UCSD-AML1 (cell line): Measurements from ENCODE around the gene IL17F.
"Not testable (repeated sequence)": the region's sequence is repeated elsewhere in the genome, so short reads cannot be mapped to it uniquely, and the experiment has no call there.

Source experiments
- DNase-seq: peaks from one replicate; lab custom pipeline; 2025; ENCODE audit not compliant: unreplicated experiment; lab: John Stamatoyannopoulos, UW

Gene IL17F

GRCh38 chr6:52249078-52249477 lies 4.8 kb upstream of the IL17F start:
- DNase-seq, result no peak

- DNase-seq, result no peak
Measured at GRCh38 chr6:52245425-52245824, 1.1 kb upstream of the IL17F start.

GRCh38 chr6:52243282-52243893 lies 912 bp downstream of the IL17F start:
- no peak for DNase-seq

GRCh38 chr6:52241819-52242218 lies 2.5 kb downstream of the IL17F start:
- DNase-seq, result no peak

- peak; percentile 24 for DNase-seq
Measured at GRCh38 chr6:52233975-52234823, 10.1 kb downstream of the IL17F start.

GRCh38 chr6:52233005-52233404 lies 11.3 kb downstream of the IL17F start:
- no peak for DNase-seq

- no peak for DNase-seq
Measured at GRCh38 chr6:52231406-52232127, 12.7 kb downstream of the IL17F start.

GRCh38 chr6:52230685-52231084 lies 13.6 kb downstream of the IL17F start:
- DNase-seq, result no peak

GRCh38 chr6:52227495-52227894 lies 16.8 kb downstream of the IL17F start:
- no peak for DNase-seq

GRCh38 chr6:52221302-52221701 lies 23.0 kb downstream of the IL17F start:
- DNase-seq, result peak; percentile 18

- no peak for DNase-seq
Measured at GRCh38 chr6:52217761-52218160, 26.5 kb downstream of the IL17F start.

- DNase-seq, result no peak
Measured at GRCh38 chr6:52216932-52217575, 27.2 kb downstream of the IL17F start.

- DNase-seq, result no peak
Measured at GRCh38 chr6:52215787-52216186, 28.5 kb downstream of the IL17F start.

- no peak for DNase-seq
Measured at GRCh38 chr6:52213127-52213526, 31.2 kb downstream of the IL17F start.

- no peak for DNase-seq
Measured at GRCh38 chr6:52210227-52210626, 34.1 kb downstream of the IL17F start.

- no peak for DNase-seq
Measured at GRCh38 chr6:52209770-52210169, 34.5 kb downstream of the IL17F start.

GRCh38 chr6:52208612-52209011 lies 35.7 kb downstream of the IL17F start:
- DNase-seq, result no peak

- DNase-seq, result no peak
Measured at GRCh38 chr6:52207066-52207465, 37.2 kb downstream of the IL17F start.

- no peak for DNase-seq
Measured at GRCh38 chr6:52201493-52201892, 42.8 kb downstream of the IL17F start.

- no peak for DNase-seq
Measured at GRCh38 chr6:52201046-52201445, 43.3 kb downstream of the IL17F start.

- DNase-seq, result not testable (repeated sequence)
Measured at GRCh38 chr6:52200088-52200487, 44.2 kb downstream of the IL17F start.
